K562 (cell line): ENCODE data around the gene ELK4. TPM values are rescaled to one million over a fixed set of nuclear protein-coding genes. Genes with fewer than 3 reads are reported as not detected.

ENCODE experiments used
- COPS2 ChIP-seq: fragments of 450-650 bp; conservative IDR thresholded peaks from 2 replicates; pipeline ENCODE4 v1.6.1; 2016; ENCODE audit warnings: mild to moderate bottlenecking, moderate library complexity
- ELF2 ChIP-seq: fragments of 250-450 bp; sonication (Bioruptor Pico); IDR thresholded peaks from 2 replicates; pipeline ENCODE4 v1.5.0; 2021; ENCODE audit warnings: mild to moderate bottlenecking
- FOXA3 ChIP-seq, 2 experiments: fragments of 450-650 bp in 1 of 2; sonication (generic) in 1 of 2; formaldehyde crosslinking; IDR thresholded peaks in 1 of 2; conservative IDR thresholded peaks in 1 of 2; 2 replicates each; pipeline versions ENCODE4 v1.4.0 to v1.8.0; 2020 to 2022; ENCODE audit warnings: mild to moderate bottlenecking in 2 of 2, missing genetic modification reagents in 1 of 2
- HDAC1 ChIP-seq, 2 experiments: fragments of 450-650 bp; IDR thresholded peaks; 2 replicates each; pipeline ENCODE4 v1.6.1; 2016 to 2017; ENCODE audit warnings: inconsistent platforms in 1 of 2, mild to moderate bottlenecking in 1 of 2, moderate library complexity in 1 of 2
- HNRNPUL1 ChIP-seq: fragments of 200-400 bp; formaldehyde crosslinking; IDR thresholded peaks from 2 replicates; pipeline ENCODE4 v1.6.1; 2017; ENCODE audit warnings: low read length
- IRF2 ChIP-seq: sonication (generic); formaldehyde crosslinking; IDR thresholded peaks from 2 replicates; pipeline ENCODE4 v1.8.1; 2022; ENCODE audit warnings: mild to moderate bottlenecking, missing genetic modification reagents
- KLF16 ChIP-seq: IDR thresholded peaks from 2 replicates; pipeline ENCODE4 v1.6.1; 2016; ENCODE audit warnings: antibody characterized with exemption
- MAZ ChIP-seq, 2 experiments: fragments of 450-650 bp in 1 of 2; sonication (generic) in 1 of 2; formaldehyde crosslinking; IDR thresholded peaks in 1 of 2; conservative IDR thresholded peaks in 1 of 2; 2 replicates each; pipeline versions ENCODE4 v1.4.0 to v1.5.0; 2020; ENCODE audit warnings: mild to moderate bottlenecking in 1 of 2, missing genetic modification reagents in 1 of 2
- NR2C2 ChIP-seq, 2 experiments: fragments of 200-800 bp in 1 of 2; sonication (Bioruptor generic) in 1 of 2; sonication (generic) in 1 of 2; formaldehyde crosslinking in 1 of 2; IDR thresholded peaks; 2 replicates each; pipeline versions ENCODE4 v1.6.1 to v1.8.0; 2016 to 2022; ENCODE audit warnings: mild to moderate bottlenecking in 1 of 2, missing compliant biosample characterization in 1 of 2, missing genetic modification characterization in 1 of 2, missing genetic modification reagents in 1 of 2
- NR3C1 ChIP-seq: sonication (generic); formaldehyde crosslinking; IDR thresholded peaks from 2 replicates; pipeline ENCODE4 v1.8.1; 2022; ENCODE audit warnings: missing genetic modification reagents
- NR4A1 ChIP-seq, 2 experiments: fragments of 250-450 bp in 1 of 2; fragments of 450-650 bp in 1 of 2; sonication (Bioruptor Pico) in 1 of 2; IDR thresholded peaks; 2 replicates each; pipeline versions ENCODE4 v1.4.0 to v1.6.1; 2016 to 2020; ENCODE audit warnings: mild to moderate bottlenecking in 2 of 2, missing compliant biosample characterization in 1 of 2, missing genetic modification characterization in 1 of 2, moderate library complexity in 1 of 2
- TAF15 ChIP-seq: fragments of 200-400 bp; formaldehyde crosslinking; IDR thresholded peaks from 2 replicates; pipeline ENCODE4 v1.6.1; 2017; ENCODE audit warnings: mild to moderate bottlenecking, low read depth, low read length, moderate library complexity
- TAF9B ChIP-seq: fragments of 450-650 bp; IDR thresholded peaks from 2 replicates; pipeline ENCODE4 v1.6.1; 2018; ENCODE audit warnings: mild to moderate bottlenecking; ENCODE audit not compliant: partially characterized antibody
- TBP ChIP-seq: optimal IDR thresholded peaks from 2 replicates; pipeline ENCODE3; 2011; ENCODE audit warnings: low read depth, low read length, improper control_type of control experiment
- THRAP3 ChIP-seq: fragments of 450-650 bp; IDR thresholded peaks from 2 replicates; pipeline ENCODE4 v1.6.1; 2016; ENCODE audit warnings: mild to moderate bottlenecking, inconsistent platforms, borderline replicate concordance
- TRIM28 ChIP-seq: fragments of 450-650 bp; IDR thresholded peaks from 2 replicates; pipeline ENCODE4 v1.6.1; 2017
- ZKSCAN8 ChIP-seq: fragments of 200-800 bp; sonication (Bioruptor generic); IDR thresholded peaks from 2 replicates; pipeline ENCODE4 v1.6.1; 2016; ENCODE audit warnings: missing genetic modification characterization, missing compliant biosample characterization
- ZNF445 ChIP-seq: fragments of 250-450 bp; sonication (Bioruptor Pico); IDR thresholded peaks from 2 replicates; pipeline ENCODE4 v1.4.0; 2020; ENCODE audit warnings: low read depth, mild to moderate bottlenecking, moderate library complexity
- ZNF57 ChIP-seq: fragments of 450-650 bp; formaldehyde crosslinking; IDR thresholded peaks from 2 replicates; pipeline ENCODE4 v1.4.0; 2020; ENCODE audit warnings: mild to moderate bottlenecking, moderate library complexity
- polyA plus RNA-seq, 8 experiments: library from polyadenylated mRNA; depleted of rRNA in 4 of 8; stranded (reverse) in 5 of 8; unstranded in 3 of 8; fragments of >200 nt; fragmentation: Nextera tagmentation in 2 of 8; fragmentation: Illumina TruSeq in 1 of 8; extraction: Ambion mirVana in 2 of 8; extraction: Trizol in 1 of 8; gene quantifications; 2 replicates each; pipeline versions ENCODE4 v1.2.1 to v1.2.3, GENCODE V29; 2011 to 2014; ENCODE audit warnings: inconsistent platforms in 1 of 8, missing spikeins in 1 of 8
- total RNA-seq, 7 experiments: library from RNA; depleted of rRNA in 6 of 7; stranded (reverse); fragments of >200 nt in 6 of 7; fragmentation: Illumina TruSeq in 2 of 7; extraction: Trizol in 2 of 7; gene quantifications; 2 replicates each; pipeline versions ENCODE4 v1.2.1 to v1.2.3, GENCODE V29; 2011 to 2021; ENCODE audit warnings: low replicate concordance in 1 of 7
- TF ChIP-seq, protein P1 (sequence below): fragments of 450-650 bp; IDR thresholded peaks from 2 replicates; pipeline ENCODE4 v1.6.1; 2016; ENCODE audit warnings: low read depth, mild to moderate bottlenecking, moderate library complexity
- TF ChIP-seq, protein P2 (sequence below): fragments of 250-450 bp; sonication (Bioruptor Pico); IDR thresholded peaks from 2 replicates; pipeline ENCODE4 v1.8.0; 2021; ENCODE audit warnings: borderline replicate concordance, mild to moderate bottlenecking, moderate library complexity; ENCODE audit not compliant: poor library complexity, severe bottlenecking
- TF ChIP-seq, protein P3 (sequence below), 2 experiments: fragments of 450-650 bp in 1 of 2; sonication (generic) in 1 of 2; formaldehyde crosslinking in 1 of 2; IDR thresholded peaks in 1 of 2; conservative IDR thresholded peaks in 1 of 2; 2 replicates each; pipeline versions ENCODE4 v1.6.1 to v1.8.1; 2016 to 2023; ENCODE audit warnings: mild to moderate bottlenecking in 2 of 2, moderate library complexity in 2 of 2, inconsistent platforms in 1 of 2, missing genetic modification reagents in 1 of 2
- TF ChIP-seq, protein P4 (sequence below): fragments of 250-450 bp; sonication (Bioruptor Pico); IDR thresholded peaks from 2 replicates; pipeline ENCODE4 v1.8.0; 2021; ENCODE audit warnings: moderate library complexity, mild to moderate bottlenecking, inconsistent platforms
- TF ChIP-seq, protein P5 (sequence below): sonication (generic); formaldehyde crosslinking; IDR thresholded peaks from 2 replicates; pipeline ENCODE4 v1.9.0; 2022; ENCODE audit warnings: mild to moderate bottlenecking, missing genetic modification reagents

Gene ELK4
- total and polyA plus RNA-seq, 9 of the 15 experiments (the other 6 are each of a cell fraction or from before 2014, with no cell fraction given): 2.0 to 21.7 (median 9.2) TPM

DNA sequence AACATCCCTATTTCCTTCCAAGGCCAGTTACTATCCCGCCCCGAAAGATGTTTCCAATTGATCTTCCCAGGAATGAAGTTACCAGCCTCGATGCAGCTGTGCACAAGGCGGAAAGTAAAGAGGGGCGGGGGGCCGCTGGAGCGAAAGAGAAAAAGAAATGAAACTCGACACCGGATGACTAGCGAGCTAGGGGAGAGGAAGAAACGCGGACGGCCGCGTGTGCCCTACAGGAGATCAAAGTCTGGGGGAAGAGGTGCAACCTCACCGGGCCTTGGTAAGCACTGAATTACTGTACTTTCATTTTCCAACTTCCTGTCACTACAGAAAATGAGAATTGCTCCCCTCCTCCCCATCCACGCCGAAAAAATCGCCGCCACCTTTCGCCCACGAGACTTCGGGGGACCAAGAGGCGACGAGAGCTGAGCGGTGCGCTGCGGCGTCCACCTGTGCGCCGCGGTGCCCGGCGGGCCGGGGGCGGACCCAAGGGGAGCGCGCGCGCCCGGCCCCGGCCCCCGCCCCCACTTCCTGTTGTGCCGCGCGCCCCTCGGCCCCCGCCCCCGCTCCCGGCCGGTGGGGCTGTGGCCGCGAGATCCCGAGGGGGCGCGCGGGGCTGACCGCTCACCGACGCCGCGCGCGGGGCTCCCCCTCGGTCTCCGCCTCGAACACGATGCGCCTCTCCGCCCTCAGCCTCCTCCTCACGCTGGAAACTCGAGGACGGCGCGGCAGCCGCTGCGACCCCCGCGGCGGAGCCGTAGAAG, 622 bp downstream of the ELK4 start (continued):
- peak in 1 of 2 experiments; percentile 44; a peak in 1 of 4 replicates for TF ChIP-seq FOXA3 (CRISPR knock-in tag; conservative IDR thresholded peaks at IDR 0.05 in 1 of 2, IDR thresholded peaks at IDR 0.05 in 1 of 2)
- TF ChIP-seq IRF2 (CRISPR knock-in tag): no peak
- TF ChIP-seq NR3C1 (CRISPR knock-in tag): 0 out of 2 replicates have a peak, but pooled peaks have one; percentile 8
- TF ChIP-seq, protein P1, sequence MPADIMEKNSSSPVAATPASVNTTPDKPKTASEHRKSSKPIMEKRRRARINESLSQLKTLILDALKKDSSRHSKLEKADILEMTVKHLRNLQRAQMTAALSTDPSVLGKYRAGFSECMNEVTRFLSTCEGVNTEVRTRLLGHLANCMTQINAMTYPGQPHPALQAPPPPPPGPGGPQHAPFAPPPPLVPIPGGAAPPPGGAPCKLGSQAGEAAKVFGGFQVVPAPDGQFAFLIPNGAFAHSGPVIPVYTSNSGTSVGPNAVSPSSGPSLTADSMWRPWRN: no peak
- TF ChIP-seq TBP: peak; percentile 54
- TF ChIP-seq HDAC1 (IDR thresholded peaks at IDR 0.05): peak in 1 of 2 experiments; percentile 87; a peak in 2 of 4 replicates
- TF ChIP-seq, protein P2, sequence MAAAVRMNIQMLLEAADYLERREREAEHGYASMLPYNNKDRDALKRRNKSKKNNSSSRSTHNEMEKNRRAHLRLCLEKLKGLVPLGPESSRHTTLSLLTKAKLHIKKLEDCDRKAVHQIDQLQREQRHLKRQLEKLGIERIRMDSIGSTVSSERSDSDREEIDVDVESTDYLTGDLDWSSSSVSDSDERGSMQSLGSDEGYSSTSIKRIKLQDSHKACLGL (CRISPR knock-in tag): no peak
- TF ChIP-seq, protein P3, sequence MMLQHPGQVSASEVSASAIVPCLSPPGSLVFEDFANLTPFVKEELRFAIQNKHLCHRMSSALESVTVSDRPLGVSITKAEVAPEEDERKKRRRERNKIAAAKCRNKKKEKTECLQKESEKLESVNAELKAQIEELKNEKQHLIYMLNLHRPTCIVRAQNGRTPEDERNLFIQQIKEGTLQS (IDR thresholded peaks at IDR 0.05): no peak
- TF ChIP-seq, protein P3 (CRISPR knock-in tag; conservative IDR thresholded peaks at IDR 0.05): no peak; the same call in 1 of the 2 replicates
- 0 out of 2 replicates have a peak, but pooled peaks have one; percentile 11 for TF ChIP-seq NR2C2 (CRISPR knock-in tag; IDR thresholded peaks at IDR 0.05)
- peak; percentile 80; the same call in 1 of the 2 replicates for TF ChIP-seq NR2C2 (tag; IDR thresholded peaks at IDR 0.05)
- TF ChIP-seq HNRNPUL1: no peak
- no peak for TF ChIP-seq COPS2
- no peak for TF ChIP-seq TAF15
- TF ChIP-seq TAF9B: peak; percentile 58
- TF ChIP-seq, protein P4, sequence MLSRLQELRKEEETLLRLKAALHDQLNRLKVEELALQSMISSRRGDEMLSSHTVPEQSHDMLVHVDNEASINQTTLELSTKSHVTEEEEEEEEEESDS (CRISPR knock-in tag): no peak
- no peak for TF ChIP-seq ZNF57 (CRISPR knock-in tag)
- peak; percentile 9 to 72 for TF ChIP-seq MAZ (CRISPR knock-in tag; conservative IDR thresholded peaks at IDR 0.05 in 1 of 2, IDR thresholded peaks at IDR 0.05 in 1 of 2)
- TF ChIP-seq ZKSCAN8 (CRISPR knock-in tag): no peak
- TF ChIP-seq, protein P5, sequence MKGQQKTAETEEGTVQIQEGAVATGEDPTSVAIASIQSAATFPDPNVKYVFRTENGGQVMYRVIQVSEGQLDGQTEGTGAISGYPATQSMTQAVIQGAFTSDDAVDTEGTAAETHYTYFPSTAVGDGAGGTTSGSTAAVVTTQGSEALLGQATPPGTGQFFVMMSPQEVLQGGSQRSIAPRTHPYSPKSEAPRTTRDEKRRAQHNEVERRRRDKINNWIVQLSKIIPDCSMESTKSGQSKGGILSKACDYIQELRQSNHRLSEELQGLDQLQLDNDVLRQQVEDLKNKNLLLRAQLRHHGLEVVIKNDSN (CRISPR knock-in tag): no peak
- no peak for TF ChIP-seq THRAP3
- TF ChIP-seq ELF2: no peak
- TF ChIP-seq ZNF445 (CRISPR knock-in tag): no peak
- no peak for TF ChIP-seq NR4A1 (CRISPR knock-in tag; IDR thresholded peaks at IDR 0.05)
- peak; percentile 30; the same call in 1 of the 2 replicates for TF ChIP-seq NR4A1 (tag; IDR thresholded peaks at IDR 0.05)
- no peak for TF ChIP-seq KLF16
- TF ChIP-seq TRIM28: no peak
